H9 (cell line): ENCODE data around the gene KIF16B. TPM values are rescaled to one million over a fixed set of nuclear protein-coding genes. Genes with fewer than 3 reads are reported as not detected.
A peak's percentile ranks its signal among the peaks of the same experiment; 100 is the strongest.

Experiments used
- DNase-seq: peaks from one replicate; pipeline ENCODE4 v3.0.0-alpha.2; 2017
- H2AFZ ChIP-seq: one replicate; pipeline ENCODE4 v1.6.1; 2013; ENCODE audit warnings: mild to moderate bottlenecking, low read length, control low read depth, moderate library complexity
- H2AK5ac ChIP-seq: 2 replicates; pipeline ENCODE4 v1.6.1; 2013; ENCODE audit warnings: low read length, control low read depth, mixed read lengths; ENCODE audit not compliant: insufficient read length
- H2BK120ac ChIP-seq: one replicate; pipeline ENCODE4 v1.6.1; 2013; ENCODE audit warnings: low read depth, mild to moderate bottlenecking, low read length, control low read depth, inconsistent platforms; ENCODE audit not compliant: poor library complexity, severe bottlenecking
- H2BK12ac ChIP-seq: 2 replicates; pipeline ENCODE4 v1.6.1; 2013; ENCODE audit warnings: low read length, control low read depth, mixed read lengths, low read depth; ENCODE audit not compliant: insufficient read length
- H2BK15ac ChIP-seq: 2 replicates; pipeline ENCODE4 v1.6.1; 2013; ENCODE audit warnings: low read depth, low read length, control low read depth
- H2BK20ac ChIP-seq: one replicate; pipeline ENCODE4 v1.6.1; 2013; ENCODE audit warnings: low read depth, mild to moderate bottlenecking, low read length, control low read depth, inconsistent platforms; ENCODE audit not compliant: poor library complexity, severe bottlenecking
- H2BK5ac ChIP-seq: 2 replicates; pipeline ENCODE4 v1.6.1; 2013; ENCODE audit warnings: low read length, control low read depth, mixed read lengths; ENCODE audit not compliant: insufficient read length
- H3K14ac ChIP-seq: 2 replicates; pipeline ENCODE4 v1.6.1; 2013; ENCODE audit warnings: low read length, control low read depth; ENCODE audit not compliant: insufficient read depth
- H3K18ac ChIP-seq: 2 replicates; pipeline ENCODE4 v1.6.1; 2013; ENCODE audit warnings: low read depth, mild to moderate bottlenecking, mixed read lengths, low read length, control low read depth; ENCODE audit not compliant: insufficient read length
- H3K23ac ChIP-seq: 2 replicates; pipeline ENCODE4 v1.6.1; 2013; ENCODE audit warnings: low read length, control low read depth, mixed read lengths, low read depth; ENCODE audit not compliant: insufficient read length
- H3K23me2 ChIP-seq: 2 replicates; pipeline ENCODE4 v1.6.1; 2013; ENCODE audit warnings: low read depth, mild to moderate bottlenecking, mixed read lengths, low read length, control low read depth; ENCODE audit not compliant: insufficient read length, poor library complexity, severe bottlenecking
- H3K27ac ChIP-seq: 2 replicates; pipeline ENCODE4 v1.5.1; 2013; ENCODE audit warnings: low read length, control low read depth, mixed read lengths, low read depth; ENCODE audit not compliant: insufficient read length
- H3K27me3 ChIP-seq: 2 replicates; pipeline ENCODE4 v1.6.1; 2013; ENCODE audit warnings: low read length, control low read depth, inconsistent platforms; ENCODE audit not compliant: insufficient read depth
- H3K4ac ChIP-seq: 2 replicates; pipeline ENCODE4 v1.6.1; 2013; ENCODE audit warnings: low read depth, mild to moderate bottlenecking, control low read depth, inconsistent platforms, low read length, moderate library complexity
- H3K4me1 ChIP-seq: 2 replicates; pipeline ENCODE4 v1.6.1; 2013; ENCODE audit warnings: low read length, control low read depth, inconsistent platforms; ENCODE audit not compliant: insufficient read depth
- H3K4me2 ChIP-seq: 2 replicates; pipeline ENCODE4 v1.6.1; 2013; ENCODE audit warnings: low read length, control low read depth, mixed read lengths; ENCODE audit not compliant: insufficient read length, insufficient read depth
- H3K56ac ChIP-seq: 2 replicates; pipeline ENCODE4 v1.6.1; 2013; ENCODE audit warnings: low read depth, mild to moderate bottlenecking, mixed read lengths, low read length, control low read depth; ENCODE audit not compliant: insufficient read length
- H3K79me1 ChIP-seq: 2 replicates; pipeline ENCODE4 v1.6.1; 2013; ENCODE audit warnings: low read depth, mild to moderate bottlenecking, moderate library complexity, low read length, control low read depth, inconsistent platforms; ENCODE audit not compliant: insufficient read depth, poor library complexity, severe bottlenecking
- H3K79me2 ChIP-seq: 2 replicates; pipeline ENCODE4 v1.6.1; 2013; ENCODE audit warnings: low read length, control low read depth, inconsistent platforms; ENCODE audit not compliant: insufficient read depth
- H3K9ac ChIP-seq: 2 replicates; pipeline ENCODE4 v1.6.1; 2013; ENCODE audit warnings: low read length, control low read depth, mixed read lengths; ENCODE audit not compliant: insufficient read length; ENCODE audit errors: extremely low read depth
- H3K9me3 ChIP-seq: one replicate; pipeline ENCODE4 v1.6.1; 2013; ENCODE audit warnings: low read depth, low read length, inconsistent platforms; ENCODE audit not compliant: control insufficient read depth
- H3T11ph ChIP-seq: one replicate; pipeline ENCODE4 v1.6.1; 2013; ENCODE audit warnings: mild to moderate bottlenecking, low read length, control low read depth, inconsistent platforms
- H4K20me1 ChIP-seq: one replicate; pipeline ENCODE4 v1.6.1; 2013; ENCODE audit not compliant: control insufficient read depth, insufficient read length, insufficient read depth
- H4K5ac ChIP-seq: 2 replicates; pipeline ENCODE4 v1.6.1; 2013; ENCODE audit warnings: low read depth, mild to moderate bottlenecking, mixed read lengths, low read length, control low read depth; ENCODE audit not compliant: insufficient read length
- H4K8ac ChIP-seq: replicated peaks from 2 replicates; pipeline ENCODE4 v1.6.1; 2013; ENCODE audit warnings: low read length, control low read depth, mixed read lengths, low read depth; ENCODE audit not compliant: insufficient read length
- H4K91ac ChIP-seq: 2 replicates; pipeline ENCODE4 v1.6.1; 2013; ENCODE audit warnings: low read depth, mild to moderate bottlenecking, moderate library complexity, mixed read lengths, low read length, control low read depth; ENCODE audit not compliant: insufficient read length
- H3K27ac Mint-ChIP-seq, 3 experiments: 2 replicates in 2 of 3; 3 replicates in 1 of 3; pipeline ENCODE4 v1.8.0; 2020 to 2021; ENCODE audit warnings: mixed read lengths in 3 of 3, mild to moderate bottlenecking in 1 of 3, moderate library complexity in 1 of 3
- H3K27me3 Mint-ChIP-seq: 2 replicates; pipeline ENCODE4 v1.8.0; 2021; ENCODE audit warnings: low read depth, mild to moderate bottlenecking, moderate library complexity, mixed read lengths
- H3K36me3 Mint-ChIP-seq, 3 experiments: 2 replicates in 2 of 3; 3 replicates in 1 of 3; pipeline ENCODE4 v1.8.0; 2020 to 2021; ENCODE audit warnings: low read depth in 3 of 3, mixed read lengths in 3 of 3; ENCODE audit not compliant: insufficient read depth in 1 of 3
- H3K4me1 Mint-ChIP-seq, 2 experiments: 2 replicates each; pipeline ENCODE4 v1.8.0; 2020; ENCODE audit warnings: mixed read lengths in 2 of 2
- H3K4me3 Mint-ChIP-seq, 2 experiments: 2 replicates in 1 of 2; 3 replicates in 1 of 2; pipeline ENCODE4 v1.8.0; 2020 to 2021; ENCODE audit warnings: mild to moderate bottlenecking in 2 of 2, mixed read lengths in 2 of 2, moderate library complexity in 1 of 2
- H3K9me3 Mint-ChIP-seq, 2 experiments: 2 replicates in 1 of 2; 3 replicates in 1 of 2; pipeline ENCODE4 v1.8.0; 2020; ENCODE audit warnings: mild to moderate bottlenecking in 2 of 2, mixed read lengths in 2 of 2, moderate library complexity in 1 of 2
- WGBS: extraction: QIAGEN DNeasy Blood & Tissue Kit; methylation state at CpG from one replicate; pipeline ENCODE4 v1.1.7; 2013; ENCODE audit warnings: missing lambda C conversion rate, low lambda C conversion rate, mixed read lengths; ENCODE audit not compliant: insufficient read length; ENCODE audit errors: extremely low coverage; 5-methylcytosine and 5-hydroxymethylcytosine counted together
- total RNA-seq: library from RNA; stranded (reverse); gene quantifications from 2 replicates; pipeline ENCODE4 v1.2.1, GENCODE V29; 2021
- TF ChIP-seq, protein P1 (sequence below): fragments of 200-600 bp; sonication (generic); conservative IDR thresholded peaks from 3 replicates; pipeline ENCODE4 v1.8.0; 2021; ENCODE audit warnings: antibody characterized with exemption, mild to moderate bottlenecking

The KIF16B gene
- total RNA-seq, 1 experiment from 2014 or later: 7.4 TPM

DNA sequence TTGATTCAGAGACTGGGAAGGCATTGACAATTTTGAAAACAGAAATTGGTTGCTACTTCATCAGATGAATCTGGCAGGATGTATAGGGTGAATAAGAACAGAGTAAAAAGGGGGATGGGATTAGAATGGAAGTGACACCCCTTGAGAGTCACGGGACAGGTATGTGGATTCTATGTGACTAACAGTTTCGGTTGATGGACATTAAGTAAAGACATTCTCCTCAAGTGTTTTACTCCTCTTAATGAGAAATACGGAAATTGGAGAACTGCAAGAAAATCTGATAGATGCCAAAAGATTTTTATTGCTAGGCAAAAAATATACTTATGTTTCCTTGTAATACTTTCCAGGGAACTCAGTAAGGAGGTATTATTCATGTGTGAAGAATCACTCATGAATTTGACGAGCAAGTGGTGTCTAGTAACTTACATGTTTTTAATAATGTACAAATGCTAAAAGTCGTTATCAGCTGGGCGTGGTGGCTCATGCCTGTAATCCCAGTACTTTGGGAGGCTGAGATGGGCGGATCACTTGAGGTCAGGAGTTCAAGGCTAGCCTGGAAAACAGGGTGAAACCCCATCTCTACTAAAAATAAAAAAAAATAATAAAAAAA lies 135.8 kb downstream of the KIF16B start:
- Histone ChIP-seq H2BK15ac (no peak overlapping the region), H3K79me2 (no peaks in the 10 kb centered on the region), H3K9me3 (no peaks in the 10 kb centered on the region), H3K27ac (no peak overlapping the region), H3K14ac (no peak overlapping the region), H3K56ac (no peak overlapping the region), H2BK5ac (no peak overlapping the region), H4K8ac (no peak overlapping the region), H3K9ac (no peak overlapping the region), H3K27me3 (no peaks in the 10 kb centered on the region), H3K4me1 (no peaks in the 10 kb centered on the region), H4K20me1 (no peaks in the 10 kb centered on the region), H2BK12ac (no peak overlapping the region), H3K23ac (no peak overlapping the region), H2BK120ac (no peak overlapping the region), H3K4me2 (no peak overlapping the region), H4K91ac (no peak overlapping the region), H3K79me1 (no peaks in the 10 kb centered on the region), H2AK5ac (no peak overlapping the region), H3K4ac (no peak overlapping the region), H4K5ac (no peak overlapping the region), H2BK20ac (no peak overlapping the region), H2AFZ (no peak overlapping the region), H3K18ac (no peak overlapping the region), H3K23me2 (no peaks in the 10 kb centered on the region), H3T11ph (no peak overlapping the region)
- H3K4me3 Mint-ChIP-seq: no peak overlapping the region
- peaks cover 12 to 15% of the 10 kb centered on the region in 2 experiments for H3K9me3 Mint-ChIP-seq
- peaks cover 9 to 19% (median 12%) of the 10 kb centered on the region in 3 experiments; a peak in 6 of 7 replicates for H3K36me3 Mint-ChIP-seq
- TF ChIP-seq, protein P1, sequence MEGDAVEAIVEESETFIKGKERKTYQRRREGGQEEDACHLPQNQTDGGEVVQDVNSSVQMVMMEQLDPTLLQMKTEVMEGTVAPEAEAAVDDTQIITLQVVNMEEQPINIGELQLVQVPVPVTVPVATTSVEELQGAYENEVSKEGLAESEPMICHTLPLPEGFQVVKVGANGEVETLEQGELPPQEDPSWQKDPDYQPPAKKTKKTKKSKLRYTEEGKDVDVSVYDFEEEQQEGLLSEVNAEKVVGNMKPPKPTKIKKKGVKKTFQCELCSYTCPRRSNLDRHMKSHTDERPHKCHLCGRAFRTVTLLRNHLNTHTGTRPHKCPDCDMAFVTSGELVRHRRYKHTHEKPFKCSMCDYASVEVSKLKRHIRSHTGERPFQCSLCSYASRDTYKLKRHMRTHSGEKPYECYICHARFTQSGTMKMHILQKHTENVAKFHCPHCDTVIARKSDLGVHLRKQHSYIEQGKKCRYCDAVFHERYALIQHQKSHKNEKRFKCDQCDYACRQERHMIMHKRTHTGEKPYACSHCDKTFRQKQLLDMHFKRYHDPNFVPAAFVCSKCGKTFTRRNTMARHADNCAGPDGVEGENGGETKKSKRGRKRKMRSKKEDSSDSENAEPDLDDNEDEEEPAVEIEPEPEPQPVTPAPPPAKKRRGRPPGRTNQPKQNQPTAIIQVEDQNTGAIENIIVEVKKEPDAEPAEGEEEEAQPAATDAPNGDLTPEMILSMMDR: no peak
- peak overlapping the region in 1 of 3 experiments; percentile 13; a peak in 1 of 7 replicates for H3K27ac Mint-ChIP-seq
- no CpG with 5 or more reads among the region's 7 CpGs for WGBS
- H3K27me3 Mint-ChIP-seq: no peaks in the 10 kb centered on the region
- H3K4me1 Mint-ChIP-seq: peaks cover 11 to 12% of the 10 kb centered on the region in 2 experiments
- DNase-seq: no peak
